B cell (primary cell): ENCODE data around the gene TMED10. TPM values are rescaled to one million over a fixed set of nuclear protein-coding genes. Genes with fewer than 3 reads are reported as not detected.

ENCODE experiments used
- ATAC-seq: fragments of 200-7000 bp; cut with Tn5 transposase; one replicate; pipeline ENCODE4 v1.10.0; 2021; ENCODE audit warnings: low read depth, mild to moderate bottlenecking, moderate number of reproducible peaks, moderate library complexity
- CTCF ChIA-PET: fragments of 350-600 bp; sonication (Branson Sonifier 250); formaldehyde crosslinking; loops from one replicate; lab custom pipeline; 2021; ENCODE audit warnings: antibody characterized with exemption, inconsistent platforms; lab: Charles Lee
- POLR2A ChIA-PET: fragments of 350-600 bp; sonication (Branson Sonifier 250); formaldehyde crosslinking; loops from one replicate; lab custom pipeline; 2021; ENCODE audit warnings: antibody characterized with exemption; lab: Charles Lee
- DNase-seq: peaks from one replicate; pipeline ENCODE4 v3.0.0; 2013
- H2AFZ ChIP-seq: 2 replicates; pipeline ENCODE4 v1.6.1; 2012; ENCODE audit warnings: mild to moderate bottlenecking, low read depth, low read length; ENCODE audit not compliant: insufficient read depth, poor library complexity, severe bottlenecking
- H3K27ac ChIP-seq, 2 donors: 1 replicate in 1 of 2; 2 replicates in 1 of 2; pipeline ENCODE4 v1.5.1; 2012 to 2013; ENCODE audit warnings: low read length in 2 of 2, mild to moderate bottlenecking in 2 of 2, moderate library complexity in 1 of 2
- H3K27me3 ChIP-seq, 4 experiments: fragments of 200-600 bp in 1 of 4; sonication (generic) in 1 of 4; replicated peaks in 1 of 4; 1 replicate in 2 of 4; 2 replicates in 2 of 4; pipeline versions ENCODE4 v1.6.1 to v1.7.0; 2013 to 2016; ENCODE audit warnings: low read length in 3 of 4, mild to moderate bottlenecking in 2 of 4, mixed read lengths in 1 of 4, moderate library complexity in 1 of 4; ENCODE audit not compliant: insufficient read depth in 4 of 4, control insufficient read depth in 3 of 4; ENCODE audit errors: control extremely low read depth in 1 of 4
- H3K36me3 ChIP-seq, 2 experiments: replicated peaks in 1 of 2; 1 replicate in 1 of 2; 2 replicates in 1 of 2; pipeline versions ENCODE4 v1.6.1 to v1.7.1; 2013; ENCODE audit warnings: low read length in 1 of 2; ENCODE audit not compliant: insufficient read depth in 2 of 2, control insufficient read depth in 1 of 2; ENCODE audit errors: control extremely low read depth in 1 of 2, extremely low read depth in 1 of 2
- H3K4me1 ChIP-seq, 2 donors: fragments of 200-600 bp in 1 of 2; sonication (generic) in 1 of 2; 1 replicate in 1 of 2; 2 replicates in 1 of 2; pipeline versions ENCODE4 v1.5.1 to v1.6.1; 2013 to 2017; ENCODE audit warnings: low read length in 2 of 2; ENCODE audit not compliant: control insufficient read depth in 2 of 2, insufficient read depth in 2 of 2
- H3K4me2 ChIP-seq: replicated peaks from 2 replicates; pipeline ENCODE3; 2012; ENCODE audit warnings: mild to moderate bottlenecking, low read depth, low read length; ENCODE audit not compliant: poor library complexity, severe bottlenecking
- H3K4me3 ChIP-seq, 5 experiments: fragments of 200-600 bp in 1 of 5; sonication (generic) in 1 of 5; 1 replicate in 3 of 5; 2 replicates in 2 of 5; pipeline versions ENCODE4 v1.5.1 to v1.7.0; 2011 to 2016; ENCODE audit warnings: low read length in 4 of 5, mild to moderate bottlenecking in 4 of 5, low read depth in 2 of 5, control low read depth in 1 of 5, moderate library complexity in 1 of 5; ENCODE audit not compliant: insufficient read depth in 1 of 5; ENCODE audit errors: control extremely low read depth in 1 of 5, extremely low read depth in 1 of 5
- H3K79me2 ChIP-seq: fragments of 200-600 bp; sonication (generic); one replicate; pipeline ENCODE4 v1.6.0; 2016; ENCODE audit warnings: low read length; ENCODE audit not compliant: control insufficient read depth, insufficient read depth
- H3K9ac ChIP-seq: fragments of 200-600 bp; sonication (generic); 2 replicates; pipeline ENCODE4 v1.6.1; 2017; ENCODE audit warnings: mild to moderate bottlenecking, low read length, moderate library complexity
- H3K9me3 ChIP-seq, 3 donors: one replicate each; pipeline versions ENCODE4 v1.6.1 to v1.7.1; 2013; ENCODE audit warnings: low read length in 2 of 3; ENCODE audit not compliant: control insufficient read depth in 2 of 3, insufficient read depth in 1 of 3; ENCODE audit errors: control extremely low read depth in 1 of 3
- H4K20me1 ChIP-seq: 2 replicates; pipeline ENCODE4 v1.6.0; 2012; ENCODE audit warnings: mild to moderate bottlenecking, low read length; ENCODE audit not compliant: insufficient read depth, control insufficient read depth, poor library complexity, severe bottlenecking
- H3K27ac Mint-ChIP-seq: one replicate; pipeline ENCODE4 v1.8.0; 2021; ENCODE audit warnings: mixed read lengths
- H3K27me3 Mint-ChIP-seq: one replicate; pipeline ENCODE4 v1.8.0; 2021; ENCODE audit warnings: mixed read lengths
- H3K4me1 Mint-ChIP-seq: one replicate; pipeline ENCODE4 v1.8.0; 2021; ENCODE audit warnings: mixed read lengths
- H3K4me3 Mint-ChIP-seq: one replicate; pipeline ENCODE4 v1.8.0; 2021; ENCODE audit warnings: mixed read lengths
- H3K9me3 Mint-ChIP-seq: one replicate; pipeline ENCODE4 v1.8.0; 2022; ENCODE audit warnings: mixed read lengths; ENCODE audit not compliant: insufficient read depth
- CTCF ChIP-seq: fragments of 200-600 bp; IDR thresholded peaks from one replicate; pipeline ENCODE4 v1.8.0; 2022; ENCODE audit warnings: antibody characterized with exemption, mild to moderate bottlenecking
- EZH2 ChIP-seq: IDR thresholded peaks from 2 replicates; pipeline ENCODE4 v1.6.1; 2012; ENCODE audit warnings: borderline replicate concordance, low read depth, mild to moderate bottlenecking, moderate library complexity, low read length; ENCODE audit not compliant: insufficient read depth, poor library complexity, severe bottlenecking
- WGBS: methylation state at CpG from one replicate; pipeline ENCODE4 v1.1.5; 2013; ENCODE audit warnings: missing lambda C conversion rate; ENCODE audit not compliant: insufficient coverage; 5-methylcytosine and 5-hydroxymethylcytosine counted together
- intact Hi-C: fragments of 100-400 bp; cut with micrococcal nuclease; formaldehyde crosslinking; loops from one replicate; pipeline ENCODE4 v1.10.0; 2022
- polyA plus RNA-seq: library from polyadenylated mRNA; depleted of rRNA; stranded (reverse); fragments of >200 nt; gene quantifications from 2 replicates; pipeline ENCODE4 v1.2.3, GENCODE V29; 2012
- total RNA-seq, 2 donors: library from RNA; stranded (reverse); fragments of 120-200 nt in 1 of 2; gene quantifications; 1 replicate in 1 of 2; 2 replicates in 1 of 2; pipeline versions ENCODE4 v1.2.3 to v1.2.4, GENCODE V29; 2013 to 2022

The TMED10 gene
- total and polyA plus RNA-seq, 2 donors (not counting 1 experiment from before 2014, with no cell fraction given) = 72.0 to 111 TPM

GRCh38 chr14:75215520-75215919 lies 39.1 kb upstream of the TMED10 start:
- ATAC-seq (no peak), DNase-seq (no peak)
- H3K36me3 ChIP-seq = no peaks in the 10 kb centered on the region
- whole genome bisulfite sequencing = 85% methylated on average over 4 of the region's 6 CpGs
- intact Hi-C loops = no loop called here
- no peaks in the 10 kb centered on the region for H3K79me2 ChIP-seq
- H3K4me1 ChIP-seq = peaks cover 5 to 11% of the 10 kb centered on the region in 2 donors
- H3K4me2 ChIP-seq = no peak overlapping the region
- H3K9me3 Mint-ChIP-seq = no peaks in the 10 kb centered on the region
- H3K27ac ChIP-seq = no peak overlapping the region
- H3K27me3 Mint-ChIP-seq = peaks cover 16% of the 10 kb centered on the region
- no peak overlapping the region for H3K27ac Mint-ChIP-seq
- H3K4me3 Mint-ChIP-seq = no peak overlapping the region
- no peak overlapping the region for H2AFZ ChIP-seq
- H3K4me1 Mint-ChIP-seq = peaks cover 11% of the 10 kb centered on the region
- no peaks in the 10 kb centered on the region for H3K9me3 ChIP-seq
- no peak for TF ChIP-seq EZH2
- no peak for TF ChIP-seq CTCF
- ChIA-PET POLR2A (no interaction called here), CTCF (no interaction called here)
- no peaks in the 10 kb centered on the region for H4K20me1 ChIP-seq
- no peak overlapping the region for H3K9ac ChIP-seq
- H3K4me3 ChIP-seq = no peak overlapping the region
- H3K27me3 ChIP-seq = peaks cover 0 to 6% (median 0%) of the 10 kb centered on the region in 4 experiments

- Histone ChIP-seq H3K27me3 (peaks cover 0 to 6% (median 0%) of the 10 kb centered on the region in 4 experiments), H2AFZ (no peak overlapping the region), H3K4me3 (no peak overlapping the region), H3K4me1 (peaks cover 5 to 7% of the 10 kb centered on the region in 2 donors), H3K9me3 (no peaks in the 10 kb centered on the region), H4K20me1 (no peaks in the 10 kb centered on the region), H3K36me3 (no peaks in the 10 kb centered on the region), H3K27ac (no peak overlapping the region), H3K4me2 (no peak overlapping the region), H3K79me2 (no peaks in the 10 kb centered on the region), H3K9ac (no peak overlapping the region)
- ChIA-PET CTCF (no interaction called here), POLR2A (no interaction called here)
- DNase-seq (no peak), ATAC-seq (no peak)
- Mint-ChIP-seq H3K4me3 (no peak overlapping the region), H3K9me3 (no peaks in the 10 kb centered on the region), H3K4me1 (peaks cover 10% of the 10 kb centered on the region), H3K27ac (no peak overlapping the region), H3K27me3 (peaks cover 16% of the 10 kb centered on the region)
- intact Hi-C loops = no loop called here
- WGBS = 93% methylated on average over 2 of the region's 5 CpGs
- TF ChIP-seq CTCF (no peak), EZH2 (no peak)
These were observed 38.1 kb upstream of the TMED10 start for GRCh38 chr14:75214558-75214957.
